Activated T-cell treated with anti-CD3 and anti-CD28 coated beads, Interleukin-2, amount 50 U/mL, for 72 hours (primary cell): ENCODE results near the gene CCNA2. TPM values are rescaled to one million over a fixed set of nuclear protein-coding genes. Genes with fewer than 3 reads are reported as not detected.

Source experiments
- ATAC-seq, 2 donors: fragments of 150-1000 bp; cut with Tn5 transposase; replicated peaks in 1 of 2; 2 replicates each; pipeline ENCODE4 v1.10.0; 2021; ENCODE audit warnings: moderate library complexity in 2 of 2, mild to moderate bottlenecking in 1 of 2
- DNase-seq, 2 donors: peaks; one replicate each; pipeline ENCODE4 v3.0.0; 2021 to 2022; ENCODE audit warnings: mixed read lengths in 1 of 2
- H3K27ac Mint-ChIP-seq: one replicate; pipeline ENCODE4 v1.8.0; 2022; ENCODE audit warnings: mild to moderate bottlenecking, moderate library complexity, mixed read lengths
- H3K27me3 Mint-ChIP-seq: one replicate; pipeline ENCODE4 v1.8.0; 2022; ENCODE audit warnings: low read depth, mixed read lengths
- H3K36me3 Mint-ChIP-seq, 2 donors: one replicate each; pipeline ENCODE4 v1.8.0; 2022; ENCODE audit warnings: mixed read lengths in 2 of 2, mild to moderate bottlenecking in 1 of 2; ENCODE audit not compliant: insufficient read depth in 2 of 2
- H3K4me1 Mint-ChIP-seq: one replicate; pipeline ENCODE4 v1.8.0; 2022; ENCODE audit warnings: low read depth, mixed read lengths
- H3K4me3 Mint-ChIP-seq, 2 donors: one replicate each; pipeline ENCODE4 v1.8.0; 2022; ENCODE audit warnings: mild to moderate bottlenecking in 2 of 2, mixed read lengths in 2 of 2, moderate library complexity in 2 of 2
- H3K9me3 Mint-ChIP-seq, 2 donors: one replicate each; pipeline ENCODE4 v1.8.0; 2022; ENCODE audit warnings: mixed read lengths in 2 of 2
- total RNA-seq, 2 donors: library from RNA; stranded (reverse); gene quantifications; one replicate each; pipeline ENCODE4 v1.2.3, GENCODE V29; 2022

CCNA2 gene
- total RNA-seq, 2 donors from 2014 or later: 69.0 to 74.8 TPM

GRCh38 chr4:121784401-121784800 is 39.3 kb downstream of the CCNA2 start:
- DNase-seq (no peak), ATAC-seq (no peak)
- H3K36me3 Mint-ChIP-seq: peaks cover 0 to 2% of the 10 kb centered on the region in 2 donors
- H3K9me3 Mint-ChIP-seq: peaks cover 0 to 1% of the 10 kb centered on the region in 2 donors
- no peak overlapping the region for H3K27ac Mint-ChIP-seq
- no peak overlapping the region for H3K4me3 Mint-ChIP-seq
- H3K4me1 Mint-ChIP-seq: peaks cover 16% of the 10 kb centered on the region
- peaks cover 38% of the 10 kb centered on the region for H3K27me3 Mint-ChIP-seq

- Mint-ChIP-seq H3K9me3 (peaks cover 0 to 1% of the 10 kb centered on the region in 2 donors), H3K4me3 (no peak overlapping the region), H3K27me3 (peaks cover 37% of the 10 kb centered on the region), H3K36me3 (peaks cover 0 to 2% of the 10 kb centered on the region in 2 donors), H3K27ac (no peak overlapping the region), H3K4me1 (peaks cover 4% of the 10 kb centered on the region)
- ATAC-seq (no peak), DNase-seq (no peak)
Observed at GRCh38 chr4:121783210-121783609, 40.5 kb downstream of the CCNA2 start.

GRCh38 chr4:121778991-121779628 is 44.6 kb downstream of the CCNA2 start:
- no peak overlapping the region for H3K4me3 Mint-ChIP-seq
- peaks cover 0 to 1% of the 10 kb centered on the region in 2 donors for H3K9me3 Mint-ChIP-seq
- no peak overlapping the region for H3K27ac Mint-ChIP-seq
- DNase-seq (no peak), ATAC-seq (no peak)
- peaks cover 0 to 2% of the 10 kb centered on the region in 2 donors for H3K36me3 Mint-ChIP-seq
- peaks cover 46% of the 10 kb centered on the region for H3K27me3 Mint-ChIP-seq
- H3K4me1 Mint-ChIP-seq: no peaks in the 10 kb centered on the region

GRCh38 chr4:121777625-121778024 is 46.1 kb downstream of the CCNA2 start:
- H3K4me1 Mint-ChIP-seq: no peaks in the 10 kb centered on the region
- H3K4me3 Mint-ChIP-seq: no peak overlapping the region
- DNase-seq: no peak
- H3K9me3 Mint-ChIP-seq: no peaks in the 10 kb centered on the region
- H3K36me3 Mint-ChIP-seq: no peaks in the 10 kb centered on the region
- no peak overlapping the region for H3K27ac Mint-ChIP-seq
- ATAC-seq: no peak
- peaks cover 44% of the 10 kb centered on the region for H3K27me3 Mint-ChIP-seq

GRCh38 chr4:121776610-121777401 is 46.9 kb downstream of the CCNA2 start:
- Mint-ChIP-seq H3K27ac (no peak overlapping the region), H3K4me3 (no peak overlapping the region), H3K9me3 (no peaks in the 10 kb centered on the region), H3K4me1 (no peaks in the 10 kb centered on the region), H3K27me3 (peaks cover 49% of the 10 kb centered on the region), H3K36me3 (no peaks in the 10 kb centered on the region)
- ATAC-seq (no peak), DNase-seq (no peak)

- Mint-ChIP-seq H3K4me1 (no peaks in the 10 kb centered on the region), H3K9me3 (no peaks in the 10 kb centered on the region), H3K27me3 (peaks cover 53% of the 10 kb centered on the region), H3K27ac (no peak overlapping the region), H3K4me3 (no peak overlapping the region), H3K36me3 (no peaks in the 10 kb centered on the region)
- DNase-seq (no peak), ATAC-seq (no peak)
Observed at GRCh38 chr4:121773883-121774282, 49.8 kb downstream of the CCNA2 start.

- no peak overlapping the region for H3K27ac Mint-ChIP-seq
- H3K4me1 Mint-ChIP-seq: no peaks in the 10 kb centered on the region
- no peak overlapping the region for H3K4me3 Mint-ChIP-seq
- no peaks in the 10 kb centered on the region for H3K36me3 Mint-ChIP-seq
- DNase-seq (no peak), ATAC-seq (no peak)
- H3K27me3 Mint-ChIP-seq: peaks cover 54% of the 10 kb centered on the region
- H3K9me3 Mint-ChIP-seq: no peaks in the 10 kb centered on the region
Observed at GRCh38 chr4:121771869-121772268, 51.8 kb downstream of the CCNA2 start.

- peaks cover 7% of the 10 kb centered on the region for H3K4me1 Mint-ChIP-seq
- H3K4me3 Mint-ChIP-seq: no peak overlapping the region
- H3K27ac Mint-ChIP-seq: no peak overlapping the region
- DNase-seq (no peak), ATAC-seq (no peak)
- no peaks in the 10 kb centered on the region for H3K9me3 Mint-ChIP-seq
- H3K36me3 Mint-ChIP-seq: no peaks in the 10 kb centered on the region
- H3K27me3 Mint-ChIP-seq: peaks cover 69% of the 10 kb centered on the region
Observed at GRCh38 chr4:121769341-121769740, 54.3 kb downstream of the CCNA2 start.

- no peaks in the 10 kb centered on the region for H3K36me3 Mint-ChIP-seq
- no peak overlapping the region for H3K27ac Mint-ChIP-seq
- no peak overlapping the region for H3K4me3 Mint-ChIP-seq
- H3K4me1 Mint-ChIP-seq: peaks cover 12% of the 10 kb centered on the region
- no peaks in the 10 kb centered on the region for H3K9me3 Mint-ChIP-seq
- DNase-seq (no peak), ATAC-seq (no peak)
- peaks cover 76% of the 10 kb centered on the region for H3K27me3 Mint-ChIP-seq
Observed at GRCh38 chr4:121767166-121767565, 56.5 kb downstream of the CCNA2 start.

Other genes starting within 250 kb of the CCNA2 start
- 100 to 1,000 TPM in 1 of 2 donors, 10 to 100 TPM in 1; 64.1 to 110 TPM for gene ANXA5, start 126.9 kb downstream of the CCNA2 start, total RNA-seq
- not detected for gene SMIM43, start 58.7 kb downstream of the CCNA2 start, total RNA-seq
- gene EXOSC9, start 22.6 kb downstream of the CCNA2 start, total RNA-seq: 10 to 100 TPM; 52.7 to 70.0 TPM
- gene BBS7, start 46.6 kb upstream of the CCNA2 start, total RNA-seq: 10 to 100 TPM; 13.6 to 14.0 TPM
- gene TRPC3, start 128.2 kb upstream of the CCNA2 start, total RNA-seq: under 1 TPM; 0.46 to 0.51 TPM